ENCODE measurements around the gene ATP1B1. TPM values are rescaled to one million over a fixed set of nuclear protein-coding genes. Genes with fewer than 3 reads are reported as not detected.

The ATP1B1 gene
- total RNA-seq, 4 donors from 2014 or later = 87.0 to 222 (median 153) TPM

DNA sequence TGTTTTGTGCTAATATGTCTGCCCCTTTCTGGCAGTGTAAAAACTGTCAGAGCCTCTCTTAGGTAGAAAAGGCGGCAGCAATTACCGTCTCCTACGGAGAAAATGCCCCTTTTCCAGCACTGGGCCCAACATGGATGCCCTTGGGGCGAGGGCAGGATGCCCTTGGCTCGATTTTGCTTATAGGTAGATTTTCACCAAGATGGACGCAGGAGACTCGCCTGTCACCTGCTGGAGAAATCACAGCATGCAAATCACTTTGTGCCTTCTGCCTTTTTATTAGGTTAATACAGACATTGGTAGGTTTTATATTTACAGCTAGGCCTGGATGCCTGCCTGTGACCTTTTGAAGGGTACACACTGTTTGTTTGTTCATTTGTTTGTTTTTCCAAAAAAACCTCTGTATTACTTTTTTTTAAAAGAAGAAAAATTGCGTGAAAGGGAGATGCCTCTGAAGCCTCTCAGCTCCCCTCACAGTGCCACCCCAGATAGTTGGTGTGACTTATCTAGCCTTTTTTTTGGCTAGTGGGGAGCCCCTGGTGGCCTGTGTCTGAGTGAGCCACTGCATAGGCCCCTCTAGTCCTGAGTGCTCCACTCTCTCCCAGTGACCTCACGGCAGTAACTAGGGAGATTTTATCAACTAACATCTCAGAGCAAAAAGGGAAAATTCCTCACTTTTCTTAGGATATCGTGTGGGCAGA lies 2.5 kb downstream of the ATP1B1 start:
- intact Hi-C loops (cut with DNase I) = no loop called here
- Histone ChIP-seq H3K27ac (peak overlapping the region; percentile 85 to 97 (median 91)), H3K27me3 (peaks cover 0 to 4% (median 0%) of the 10 kb centered on the region in 4 donors), H3K9me3 (no peaks in the 10 kb centered on the region), H3K4me1 (peaks cover 25 to 89% (median 28%) of the 10 kb centered on the region in 3 donors), H3K36me3 (peaks cover 0 to 29% (median 0%) of the 10 kb centered on the region in 3 donors), H3K4me3 (peak overlapping the region; percentile 69 to 95 (median 74))
- WGBS, 2 donors = 27 to 30% methylated on average over 5 to 9 of the region's 10 CpGs
- TF ChIP-seq, protein P1, sequence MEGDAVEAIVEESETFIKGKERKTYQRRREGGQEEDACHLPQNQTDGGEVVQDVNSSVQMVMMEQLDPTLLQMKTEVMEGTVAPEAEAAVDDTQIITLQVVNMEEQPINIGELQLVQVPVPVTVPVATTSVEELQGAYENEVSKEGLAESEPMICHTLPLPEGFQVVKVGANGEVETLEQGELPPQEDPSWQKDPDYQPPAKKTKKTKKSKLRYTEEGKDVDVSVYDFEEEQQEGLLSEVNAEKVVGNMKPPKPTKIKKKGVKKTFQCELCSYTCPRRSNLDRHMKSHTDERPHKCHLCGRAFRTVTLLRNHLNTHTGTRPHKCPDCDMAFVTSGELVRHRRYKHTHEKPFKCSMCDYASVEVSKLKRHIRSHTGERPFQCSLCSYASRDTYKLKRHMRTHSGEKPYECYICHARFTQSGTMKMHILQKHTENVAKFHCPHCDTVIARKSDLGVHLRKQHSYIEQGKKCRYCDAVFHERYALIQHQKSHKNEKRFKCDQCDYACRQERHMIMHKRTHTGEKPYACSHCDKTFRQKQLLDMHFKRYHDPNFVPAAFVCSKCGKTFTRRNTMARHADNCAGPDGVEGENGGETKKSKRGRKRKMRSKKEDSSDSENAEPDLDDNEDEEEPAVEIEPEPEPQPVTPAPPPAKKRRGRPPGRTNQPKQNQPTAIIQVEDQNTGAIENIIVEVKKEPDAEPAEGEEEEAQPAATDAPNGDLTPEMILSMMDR (IDR thresholded peaks at IDR 0.05) = peak in 5 of 6 experiments; percentile 6 to 52 (median 31)
- no peak for TF ChIP-seq POLR2A (IDR thresholded peaks at IDR 0.05)
- no peak for DNase-seq

DNA sequence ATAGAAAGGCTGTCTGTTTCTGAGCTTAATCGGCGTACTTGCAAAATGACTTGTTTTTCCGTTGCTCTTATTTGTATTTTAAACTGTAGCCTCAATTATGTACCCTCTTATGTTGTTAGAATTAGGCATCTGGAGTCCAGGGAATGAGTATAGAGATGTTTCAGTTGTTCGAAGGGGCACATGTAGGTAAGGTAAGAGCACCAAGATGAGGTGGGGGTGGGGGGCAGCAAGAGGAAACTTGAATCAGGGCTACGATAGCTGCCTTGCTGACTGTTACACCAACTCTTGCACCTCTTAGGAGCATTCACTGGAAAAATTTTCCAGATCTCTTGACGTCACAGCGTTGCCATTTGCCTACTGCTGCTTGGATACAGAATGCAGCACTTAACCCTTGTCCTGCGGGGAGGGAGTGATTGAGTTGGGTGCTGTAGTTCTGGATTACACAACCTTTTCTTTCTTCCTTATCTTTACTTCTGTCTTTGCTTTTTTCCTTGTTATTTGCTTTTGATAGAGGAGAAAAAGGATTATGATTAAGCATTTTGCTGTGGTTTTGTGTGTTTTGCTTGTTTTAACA lies 3.2 kb downstream of the ATP1B1 start:
- H3K9me3 ChIP-seq = no peaks in the 10 kb centered on the region
- peaks cover 0 to 36% (median 0%) of the 10 kb centered on the region in 3 donors for H3K36me3 ChIP-seq
- peak overlapping the region; percentile 69 to 95 (median 74) for H3K4me3 ChIP-seq
- intact Hi-C loops (cut with DNase I) = no loop called here
- WGBS, 2 donors = 23 to 25% methylated on average over 7 to 8 of the region's 8 CpGs
- H3K27me3 ChIP-seq = peaks cover 0 to 4% (median 0%) of the 10 kb centered on the region in 4 donors
- no peak for DNase-seq
- peak in 1 of 4 donors; percentile 13 for TF ChIP-seq POLR2A (IDR thresholded peaks at IDR 0.05)
- TF ChIP-seq, protein P1 (IDR thresholded peaks at IDR 0.05) = no peak
- H3K4me1 ChIP-seq = peaks cover 26 to 88% (median 28%) of the 10 kb centered on the region in 3 donors
- H3K27ac ChIP-seq = peak overlapping the region; percentile 85 to 97 (median 91)

GRCh38 chr1:169110236-169110635 lies 3.7 kb downstream of the ATP1B1 start:
- peak overlapping the region; percentile 69 to 95 (median 74) for H3K4me3 ChIP-seq
- 15 to 22% methylated on average over 3 of the region's 3 CpGs for WGBS, 2 donors

DNA sequence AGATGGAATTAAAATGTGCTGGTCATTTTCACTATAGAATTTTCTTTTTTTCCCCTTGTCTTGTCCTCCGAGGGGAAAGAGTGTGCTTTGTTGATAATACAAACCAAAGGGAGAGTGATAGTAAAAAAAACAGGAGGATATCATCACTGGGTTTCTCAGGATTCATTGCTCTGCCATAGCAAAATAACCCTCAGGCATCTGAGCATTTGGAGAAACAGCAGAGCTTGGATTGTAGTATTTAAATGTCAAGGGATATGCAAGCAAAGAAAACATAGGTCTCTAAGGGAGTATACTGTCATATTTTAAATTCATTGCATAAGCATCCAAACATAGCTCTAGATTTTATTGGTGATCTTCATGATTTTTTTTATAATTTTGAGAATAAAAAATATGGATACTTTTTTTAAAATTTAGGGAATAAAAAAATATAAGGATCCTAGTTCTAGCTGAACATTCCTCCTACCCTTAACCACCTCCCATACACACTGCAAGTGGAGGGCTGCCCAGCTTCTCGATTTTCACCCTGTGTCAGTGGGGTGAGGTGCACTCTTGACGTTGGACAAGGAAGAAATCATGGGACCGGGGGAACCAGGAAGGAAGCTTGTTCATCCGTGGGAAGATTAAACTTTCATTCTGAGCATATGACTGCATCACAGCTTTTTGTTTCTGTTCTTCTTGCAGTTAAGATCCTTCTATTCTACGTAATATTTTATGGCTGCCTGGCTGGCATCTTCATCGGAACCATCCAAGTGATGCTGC lies 4.4 kb downstream of the ATP1B1 start:
- H3K4me1 ChIP-seq = peaks cover 18 to 88% (median 36%) of the 10 kb centered on the region in 3 donors
- TF ChIP-seq, protein P1 (IDR thresholded peaks at IDR 0.05) = no peak
- no peak for TF ChIP-seq POLR2A (IDR thresholded peaks at IDR 0.05)
- H3K36me3 ChIP-seq = peaks cover 0 to 48% (median 0%) of the 10 kb centered on the region in 3 donors
- 32 to 39% methylated on average over 7 of the region's 7 CpGs for WGBS, 2 donors
- intact Hi-C loops (cut with DNase I) = no loop called here
- peak overlapping the region in 3 of 4 donors; percentile 90 to 97 (median 92) for H3K27ac ChIP-seq
- no peak for DNase-seq
- H3K4me3 ChIP-seq = peak overlapping the region in 2 of 4 donors; percentile 78 to 95
- no peaks in the 10 kb centered on the region for H3K9me3 ChIP-seq
- peaks cover 0 to under 1% (median 0%) of the 10 kb centered on the region in 4 donors for H3K27me3 ChIP-seq

More at GRCh38 chr1:169110236-169110635, 3.7 kb downstream of the ATP1B1 start:
- H3K36me3 ChIP-seq = peaks cover 0 to 41% (median 0%) of the 10 kb centered on the region in 3 donors
- H3K27me3 ChIP-seq = peaks cover 0 to 4% (median 0%) of the 10 kb centered on the region in 4 donors
- TF ChIP-seq POLR2A (IDR thresholded peaks at IDR 0.05) = no peak
- TF ChIP-seq, protein P1 (IDR thresholded peaks at IDR 0.05) = no peak
- H3K27ac ChIP-seq = peak overlapping the region; percentile 85 to 97 (median 91)
- peaks cover 23 to 88% (median 29%) of the 10 kb centered on the region in 3 donors for H3K4me1 ChIP-seq
- no peak for DNase-seq
- intact Hi-C loops (cut with DNase I) = no loop called here
- no peaks in the 10 kb centered on the region for H3K9me3 ChIP-seq
